Liver (tissue), 9 donors: ENCODE measurements around the gene IL37. TPM values are rescaled to one million over a fixed set of nuclear protein-coding genes. Genes with fewer than 3 reads are reported as not detected.

Source experiments
- DNase-seq: peaks from one replicate; pipeline ENCODE4 v3.0.0-alpha.2; 2017; ENCODE audit warnings: low spot score
- H3K27ac ChIP-seq, 2 donors: one replicate each; pipeline ENCODE4 v1.7.0; 2013; ENCODE audit warnings: inconsistent platforms in 2 of 2, low read length in 2 of 2, control low read depth in 1 of 2, low read depth in 1 of 2, mild to moderate bottlenecking in 1 of 2
- H3K27me3 ChIP-seq, 4 donors: one replicate each; pipeline versions ENCODE4 v1.6.1 to v1.7.0; 2013; ENCODE audit warnings: low read length in 3 of 4, inconsistent platforms in 1 of 4, mild to moderate bottlenecking in 1 of 4, moderate library complexity in 1 of 4; ENCODE audit not compliant: control insufficient read depth in 4 of 4, insufficient read depth in 4 of 4
- H3K36me3 ChIP-seq, 4 donors: one replicate each; pipeline versions ENCODE4 v1.6.1 to v1.7.0; 2013; ENCODE audit warnings: low read length in 3 of 4, mild to moderate bottlenecking in 3 of 4, low read depth in 1 of 4, moderate library complexity in 1 of 4; ENCODE audit not compliant: control insufficient read depth in 4 of 4, insufficient read depth in 3 of 4
- H3K4me1 ChIP-seq, 4 donors: one replicate each; pipeline versions ENCODE4 v1.6.1 to v1.7.0; 2013; ENCODE audit warnings: low read length in 3 of 4, mild to moderate bottlenecking in 3 of 4, moderate library complexity in 1 of 4; ENCODE audit not compliant: control insufficient read depth in 4 of 4, insufficient read depth in 4 of 4
- H3K4me3 ChIP-seq, 3 donors: one replicate each; pipeline versions ENCODE4 v1.6.1 to v1.7.0; 2013; ENCODE audit warnings: low read length in 3 of 3, control low read depth in 1 of 3, low read depth in 1 of 3, mild to moderate bottlenecking in 1 of 3
- H3K9ac ChIP-seq, 2 donors: one replicate each; pipeline ENCODE4 v1.7.0; 2013; ENCODE audit warnings: low read length in 2 of 2, mild to moderate bottlenecking in 2 of 2, moderate library complexity in 2 of 2, control low read depth in 1 of 2, low read depth in 1 of 2
- H3K9me3 ChIP-seq, 4 donors: one replicate each; pipeline versions ENCODE4 v1.6.1 to v1.7.0; 2013; ENCODE audit warnings: low read length in 3 of 4; ENCODE audit not compliant: control insufficient read depth in 4 of 4
- ATF3 ChIP-seq: IDR thresholded peaks from 2 replicates; pipeline ENCODE4 v1.6.1; 2016; ENCODE audit warnings: antibody characterized with exemption
- CTCF ChIP-seq: fragments of 150-350 bp; IDR thresholded peaks from 2 replicates; pipeline ENCODE4 v1.5.1; 2017; ENCODE audit warnings: improper control_type of control experiment, low read depth, low read length; ENCODE audit not compliant: missing input control
- EGR1 ChIP-seq, 2 donors: IDR thresholded peaks; 2 replicates each; pipeline ENCODE4 v1.6.1; 2016 to 2018; ENCODE audit warnings: antibody characterized with exemption in 2 of 2, low read depth in 2 of 2
- FOXA1 ChIP-seq: IDR thresholded peaks from 2 replicates; pipeline ENCODE4 v1.6.1; 2016; ENCODE audit warnings: antibody characterized with exemption
- FOXA2 ChIP-seq: IDR thresholded peaks from 2 replicates; pipeline ENCODE4 v1.6.1; 2016; ENCODE audit warnings: antibody characterized with exemption
- GABPA ChIP-seq, 2 donors: IDR thresholded peaks in 1 of 2; conservative IDR thresholded peaks in 1 of 2; 2 replicates each; pipeline ENCODE4 v1.6.1; 2016; ENCODE audit warnings: antibody characterized with exemption in 2 of 2, mild to moderate bottlenecking in 1 of 2, moderate library complexity in 1 of 2
- HNF4A ChIP-seq, 2 donors: conservative IDR thresholded peaks; 2 replicates each; pipeline ENCODE4 v1.6.1; 2016; ENCODE audit warnings: antibody characterized with exemption in 2 of 2, mild to moderate bottlenecking in 2 of 2
- HNF4G ChIP-seq: IDR thresholded peaks from 2 replicates; pipeline ENCODE4 v1.6.1; 2016; ENCODE audit warnings: antibody characterized with exemption
- JUND ChIP-seq, 2 donors: IDR thresholded peaks; 2 replicates each; pipeline ENCODE4 v1.6.1; 2016; ENCODE audit warnings: antibody characterized with exemption in 2 of 2
- MAX ChIP-seq: IDR thresholded peaks from 2 replicates; pipeline ENCODE4 v1.6.1; 2016; ENCODE audit warnings: antibody characterized with exemption
- NR2F2 ChIP-seq: IDR thresholded peaks from 2 replicates; pipeline ENCODE4 v1.6.1; 2016; ENCODE audit warnings: antibody characterized with exemption
- RAD21 ChIP-seq, 2 donors: IDR thresholded peaks; 2 replicates each; pipeline ENCODE4 v1.6.1; 2016; ENCODE audit warnings: antibody characterized with exemption in 2 of 2, mild to moderate bottlenecking in 2 of 2
- REST ChIP-seq: IDR thresholded peaks from 2 replicates; pipeline ENCODE4 v1.6.1; 2016; ENCODE audit warnings: antibody characterized with exemption, mild to moderate bottlenecking
- RXRA ChIP-seq, 2 donors: IDR thresholded peaks; 2 replicates each; pipeline ENCODE4 v1.6.1; 2017 to 2018; ENCODE audit warnings: antibody characterized with exemption in 2 of 2, mild to moderate bottlenecking in 1 of 2
- SP1 ChIP-seq: IDR thresholded peaks from 2 replicates; pipeline ENCODE4 v1.6.1; 2018; ENCODE audit warnings: antibody characterized with exemption, mild to moderate bottlenecking
- TAF1 ChIP-seq: conservative IDR thresholded peaks from 2 replicates; pipeline ENCODE4 v1.6.1; 2016; ENCODE audit warnings: antibody characterized with exemption, mild to moderate bottlenecking
- YY1 ChIP-seq: IDR thresholded peaks from 2 replicates; pipeline ENCODE4 v1.6.1; 2016; ENCODE audit warnings: antibody characterized with exemption, mild to moderate bottlenecking
- ZBTB33 ChIP-seq: IDR thresholded peaks from 2 replicates; pipeline ENCODE4 v1.6.1; 2016; ENCODE audit warnings: antibody characterized with exemption
- WGBS: extraction: QIAGEN DNeasy Blood & Tissue Kit; methylation state at CpG from one replicate; pipeline ENCODE4 v1.1.7; 2013; 5-methylcytosine and 5-hydroxymethylcytosine counted together
- polyA plus RNA-seq, 2 donors: library from polyadenylated mRNA; stranded (reverse) in 1 of 2; unstranded in 1 of 2; fragments of 200-250 nt in 1 of 2; fragments of >200 nt in 1 of 2; fragmentation: Nextera tagmentation in 1 of 2; extraction: Ambion mirVana in 1 of 2; gene quantifications; one replicate each; pipeline versions ENCODE4 v1.2.1 to v1.2.3, GENCODE V29; 2013 to 2015
- total RNA-seq, 2 donors: library from RNA; depleted of rRNA; stranded (reverse); fragments of >200 nt; gene quantifications; one replicate each; pipeline ENCODE4 v1.2.3, GENCODE V29; 2014
- donor health status: healthy.
- donor health status: healthy.
- donor health status: healthy.
- donor health status: healthy.
- donor health status: healthy.

IL37 gene
- total and polyA plus RNA-seq, 4 donors, result not detected

GRCh38 chr2:112917856-112918255 lies 6.9 kb downstream of the IL37 start:
- no peak for TF ChIP-seq GABPA (IDR thresholded peaks at IDR 0.05 in 1 of 2, conservative IDR thresholded peaks at IDR 0.05 in 1 of 2)
- no peak for TF ChIP-seq EGR1 (IDR thresholded peaks at IDR 0.05; ENCODE audit: low read depth in 2 of 2)
- no peak for TF ChIP-seq MAX
- TF ChIP-seq RXRA (IDR thresholded peaks at IDR 0.05), result no peak
- TF ChIP-seq ATF3, result no peak
- no peak for TF ChIP-seq JUND (IDR thresholded peaks at IDR 0.05)
- no peak for TF ChIP-seq HNF4A (conservative IDR thresholded peaks at IDR 0.05)
- no peak for TF ChIP-seq CTCF
- no peak for TF ChIP-seq ZBTB33
- no peak for TF ChIP-seq TAF1
- no peak for TF ChIP-seq REST
- TF ChIP-seq YY1, result no peak
- no peak for TF ChIP-seq FOXA1
- no peak for TF ChIP-seq NR2F2
- no peak for TF ChIP-seq FOXA2
- no peak for TF ChIP-seq RAD21 (IDR thresholded peaks at IDR 0.05)
- TF ChIP-seq HNF4G, result no peak
- TF ChIP-seq SP1, result no peak
- 93% methylated on average over 5 of the region's 5 CpGs for WGBS
- Histone ChIP-seq H3K9me3 (no peaks in the 10 kb centered on the region), H3K36me3 (no peaks in the 10 kb centered on the region), H3K9ac (no peak overlapping the region), H3K27ac (no peak overlapping the region), H3K4me1 (no peaks in the 10 kb centered on the region), H3K4me3 (no peak overlapping the region), H3K27me3 (no peaks in the 10 kb centered on the region)
- DNase-seq, result no peak

- Histone ChIP-seq H3K4me3 (no peak overlapping the region), H3K27me3 (no peaks in the 10 kb centered on the region), H3K9ac (no peak overlapping the region), H3K9me3 (no peaks in the 10 kb centered on the region), H3K36me3 (no peaks in the 10 kb centered on the region), H3K27ac (no peak overlapping the region), H3K4me1 (no peaks in the 10 kb centered on the region)
- TF ChIP-seq TAF1 (no peak), ATF3 (no peak), RAD21 (IDR thresholded peaks at IDR 0.05) (no peak), FOXA2 (no peak), FOXA1 (no peak), JUND (IDR thresholded peaks at IDR 0.05) (no peak), YY1 (no peak), SP1 (no peak), MAX (no peak), GABPA (IDR thresholded peaks at IDR 0.05 in 1 of 2, conservative IDR thresholded peaks at IDR 0.05 in 1 of 2) (no peak), HNF4G (no peak), CTCF (no peak)
- WGBS, result 88% methylated on average over 4 of the region's 4 CpGs
- DNase-seq, result no peak
These were observed 7.3 kb downstream of the IL37 start for GRCh38 chr2:112918256-112918655.
